HFF-Myc (cell line): Measurements from ENCODE around the gene TMEM132D.

ENCODE experiments used
- DNase-seq: peaks from one replicate; pipeline ENCODE4 v3.0.0-alpha.2; 2011; ENCODE audit warnings: low read depth; ENCODE audit errors: extremely low read depth
- H3K4me3 ChIP-seq: replicated peaks from 2 replicates; pipeline ENCODE4 v1.5.1; 2011; ENCODE audit warnings: low read depth, mild to moderate bottlenecking, control low read depth, low read length
- TF ChIP-seq, protein P1 (sequence below): IDR thresholded peaks from 2 replicates; pipeline ENCODE4 v1.5.1; 2012; ENCODE audit warnings: mild to moderate bottlenecking, low read depth, low read length, control low read depth; ENCODE audit errors: missing control alignments

TMEM132D gene

DNA sequence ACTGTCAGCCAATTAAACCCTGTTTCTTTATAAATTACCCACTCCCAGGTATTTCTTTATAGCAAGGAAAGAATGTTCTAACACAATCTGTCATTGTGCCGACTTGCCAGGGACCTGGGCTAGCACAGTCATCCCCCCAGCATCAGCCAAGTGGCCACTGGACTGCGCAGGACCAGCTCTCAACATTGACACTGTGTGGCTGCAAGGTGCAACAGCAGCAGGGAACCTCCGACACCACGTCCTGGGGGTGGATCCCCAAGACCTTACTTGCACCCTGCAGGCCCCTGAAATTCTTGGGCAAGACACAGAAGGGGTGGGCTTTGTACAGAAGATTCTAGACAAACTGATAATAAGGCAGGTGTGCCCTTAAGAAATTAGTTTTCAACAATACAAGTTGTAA, 741.0 kb downstream of the TMEM132D start:
- no peak for DNase-seq
- TF ChIP-seq, protein P1, sequence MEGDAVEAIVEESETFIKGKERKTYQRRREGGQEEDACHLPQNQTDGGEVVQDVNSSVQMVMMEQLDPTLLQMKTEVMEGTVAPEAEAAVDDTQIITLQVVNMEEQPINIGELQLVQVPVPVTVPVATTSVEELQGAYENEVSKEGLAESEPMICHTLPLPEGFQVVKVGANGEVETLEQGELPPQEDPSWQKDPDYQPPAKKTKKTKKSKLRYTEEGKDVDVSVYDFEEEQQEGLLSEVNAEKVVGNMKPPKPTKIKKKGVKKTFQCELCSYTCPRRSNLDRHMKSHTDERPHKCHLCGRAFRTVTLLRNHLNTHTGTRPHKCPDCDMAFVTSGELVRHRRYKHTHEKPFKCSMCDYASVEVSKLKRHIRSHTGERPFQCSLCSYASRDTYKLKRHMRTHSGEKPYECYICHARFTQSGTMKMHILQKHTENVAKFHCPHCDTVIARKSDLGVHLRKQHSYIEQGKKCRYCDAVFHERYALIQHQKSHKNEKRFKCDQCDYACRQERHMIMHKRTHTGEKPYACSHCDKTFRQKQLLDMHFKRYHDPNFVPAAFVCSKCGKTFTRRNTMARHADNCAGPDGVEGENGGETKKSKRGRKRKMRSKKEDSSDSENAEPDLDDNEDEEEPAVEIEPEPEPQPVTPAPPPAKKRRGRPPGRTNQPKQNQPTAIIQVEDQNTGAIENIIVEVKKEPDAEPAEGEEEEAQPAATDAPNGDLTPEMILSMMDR: no peak
- no peak overlapping the region for H3K4me3 ChIP-seq

- no peak for DNase-seq
- H3K4me3 ChIP-seq: no peak overlapping the region
- TF ChIP-seq, protein P1: no peak
Measured at GRCh38 chr12:129161511-129161910, 742.3 kb downstream of the TMEM132D start.

GRCh38 chr12:129160282-129160681, 743.5 kb downstream of the TMEM132D start:
- TF ChIP-seq, protein P1: no peak
- DNase-seq: no peak
- H3K4me3 ChIP-seq: no peak overlapping the region

- no peak overlapping the region for H3K4me3 ChIP-seq
- TF ChIP-seq, protein P1: no peak
- DNase-seq: no peak
Measured at GRCh38 chr12:129152351-129153104, 751.3 kb downstream of the TMEM132D start.

- no peak for DNase-seq
- TF ChIP-seq, protein P1: no peak
- H3K4me3 ChIP-seq: no peak overlapping the region
Measured at GRCh38 chr12:129150721-129151120, 753.1 kb downstream of the TMEM132D start.

- no peak overlapping the region for H3K4me3 ChIP-seq
- TF ChIP-seq, protein P1: no peak
- no peak for DNase-seq
Measured at GRCh38 chr12:129145381-129145780, 758.4 kb downstream of the TMEM132D start.

- TF ChIP-seq, protein P1: no peak
- DNase-seq: no peak
- no peak overlapping the region for H3K4me3 ChIP-seq
Measured at GRCh38 chr12:129138776-129139175, 765.0 kb downstream of the TMEM132D start.
